Liver (tissue), 9 donors: ENCODE measurements around the gene SYNGR1. TPM values are rescaled to one million over a fixed set of nuclear protein-coding genes. Genes with fewer than 3 reads are reported as not detected.

Experiments
- DNase-seq: peaks from one replicate; pipeline ENCODE4 v3.0.0-alpha.2; 2017; ENCODE audit warnings: low spot score
- H3K27ac ChIP-seq, 2 donors: one replicate each; pipeline ENCODE4 v1.7.0; 2013; ENCODE audit warnings: inconsistent platforms in 2 of 2, low read length in 2 of 2, control low read depth in 1 of 2, low read depth in 1 of 2, mild to moderate bottlenecking in 1 of 2
- H3K27me3 ChIP-seq, 4 donors: one replicate each; pipeline versions ENCODE4 v1.6.1 to v1.7.0; 2013; ENCODE audit warnings: low read length in 3 of 4, inconsistent platforms in 1 of 4, mild to moderate bottlenecking in 1 of 4, moderate library complexity in 1 of 4; ENCODE audit not compliant: control insufficient read depth in 4 of 4, insufficient read depth in 4 of 4
- H3K36me3 ChIP-seq, 4 donors: one replicate each; pipeline versions ENCODE4 v1.6.1 to v1.7.0; 2013; ENCODE audit warnings: low read length in 3 of 4, mild to moderate bottlenecking in 3 of 4, low read depth in 1 of 4, moderate library complexity in 1 of 4; ENCODE audit not compliant: control insufficient read depth in 4 of 4, insufficient read depth in 3 of 4
- H3K4me1 ChIP-seq, 4 donors: one replicate each; pipeline versions ENCODE4 v1.6.1 to v1.7.0; 2013; ENCODE audit warnings: low read length in 3 of 4, mild to moderate bottlenecking in 3 of 4, moderate library complexity in 1 of 4; ENCODE audit not compliant: control insufficient read depth in 4 of 4, insufficient read depth in 4 of 4
- H3K4me3 ChIP-seq, 3 donors: one replicate each; pipeline versions ENCODE4 v1.6.1 to v1.7.0; 2013; ENCODE audit warnings: low read length in 3 of 3, control low read depth in 1 of 3, low read depth in 1 of 3, mild to moderate bottlenecking in 1 of 3
- H3K9ac ChIP-seq, 2 donors: one replicate each; pipeline ENCODE4 v1.7.0; 2013; ENCODE audit warnings: low read length in 2 of 2, mild to moderate bottlenecking in 2 of 2, moderate library complexity in 2 of 2, control low read depth in 1 of 2, low read depth in 1 of 2
- H3K9me3 ChIP-seq, 4 donors: one replicate each; pipeline versions ENCODE4 v1.6.1 to v1.7.0; 2013; ENCODE audit warnings: low read length in 3 of 4; ENCODE audit not compliant: control insufficient read depth in 4 of 4
- EGR1 ChIP-seq, 2 donors: IDR thresholded peaks; 2 replicates each; pipeline ENCODE4 v1.6.1; 2016 to 2018; ENCODE audit warnings: antibody characterized with exemption in 2 of 2, low read depth in 2 of 2
- FOXA1 ChIP-seq: IDR thresholded peaks from 2 replicates; pipeline ENCODE4 v1.6.1; 2016; ENCODE audit warnings: antibody characterized with exemption
- FOXA2 ChIP-seq: IDR thresholded peaks from 2 replicates; pipeline ENCODE4 v1.6.1; 2016; ENCODE audit warnings: antibody characterized with exemption
- GABPA ChIP-seq, 2 donors: IDR thresholded peaks in 1 of 2; conservative IDR thresholded peaks in 1 of 2; 2 replicates each; pipeline ENCODE4 v1.6.1; 2016; ENCODE audit warnings: antibody characterized with exemption in 2 of 2, mild to moderate bottlenecking in 1 of 2, moderate library complexity in 1 of 2
- HNF4A ChIP-seq, 2 donors: conservative IDR thresholded peaks; 2 replicates each; pipeline ENCODE4 v1.6.1; 2016; ENCODE audit warnings: antibody characterized with exemption in 2 of 2, mild to moderate bottlenecking in 2 of 2
- HNF4G ChIP-seq: IDR thresholded peaks from 2 replicates; pipeline ENCODE4 v1.6.1; 2016; ENCODE audit warnings: antibody characterized with exemption
- JUND ChIP-seq, 2 donors: IDR thresholded peaks; 2 replicates each; pipeline ENCODE4 v1.6.1; 2016; ENCODE audit warnings: antibody characterized with exemption in 2 of 2
- NR2F2 ChIP-seq: IDR thresholded peaks from 2 replicates; pipeline ENCODE4 v1.6.1; 2016; ENCODE audit warnings: antibody characterized with exemption
- RAD21 ChIP-seq, 2 donors: IDR thresholded peaks; 2 replicates each; pipeline ENCODE4 v1.6.1; 2016; ENCODE audit warnings: antibody characterized with exemption in 2 of 2, mild to moderate bottlenecking in 2 of 2
- RXRA ChIP-seq, 2 donors: IDR thresholded peaks; 2 replicates each; pipeline ENCODE4 v1.6.1; 2017 to 2018; ENCODE audit warnings: antibody characterized with exemption in 2 of 2, mild to moderate bottlenecking in 1 of 2
- SP1 ChIP-seq: IDR thresholded peaks from 2 replicates; pipeline ENCODE4 v1.6.1; 2018; ENCODE audit warnings: antibody characterized with exemption, mild to moderate bottlenecking
- TAF1 ChIP-seq: conservative IDR thresholded peaks from 2 replicates; pipeline ENCODE4 v1.6.1; 2016; ENCODE audit warnings: antibody characterized with exemption, mild to moderate bottlenecking
- YY1 ChIP-seq: IDR thresholded peaks from 2 replicates; pipeline ENCODE4 v1.6.1; 2016; ENCODE audit warnings: antibody characterized with exemption, mild to moderate bottlenecking
- WGBS: extraction: QIAGEN DNeasy Blood & Tissue Kit; methylation state at CpG from one replicate; pipeline ENCODE4 v1.1.7; 2013; 5-methylcytosine and 5-hydroxymethylcytosine counted together
- polyA plus RNA-seq, 2 donors: library from polyadenylated mRNA; stranded (reverse) in 1 of 2; unstranded in 1 of 2; fragments of 200-250 nt in 1 of 2; fragments of >200 nt in 1 of 2; fragmentation: Nextera tagmentation in 1 of 2; extraction: Ambion mirVana in 1 of 2; gene quantifications; one replicate each; pipeline versions ENCODE4 v1.2.1 to v1.2.3, GENCODE V29; 2013 to 2015
- total RNA-seq, 2 donors: library from RNA; depleted of rRNA; stranded (reverse); fragments of >200 nt; gene quantifications; one replicate each; pipeline ENCODE4 v1.2.3, GENCODE V29; 2014
- TF ChIP-seq, protein P1 (sequence below): fragments of 150-350 bp; IDR thresholded peaks from 2 replicates; pipeline ENCODE4 v1.5.1; 2017; ENCODE audit warnings: improper control_type of control experiment, low read depth, low read length; ENCODE audit not compliant: missing input control
- TF ChIP-seq, protein P2 (sequence below): IDR thresholded peaks from 2 replicates; pipeline ENCODE4 v1.6.1; 2016; ENCODE audit warnings: antibody characterized with exemption, mild to moderate bottlenecking
- TF ChIP-seq, protein P3 (sequence below): IDR thresholded peaks from 2 replicates; pipeline ENCODE4 v1.6.1; 2016; ENCODE audit warnings: antibody characterized with exemption
- TF ChIP-seq, protein P4 (sequence below): IDR thresholded peaks from 2 replicates; pipeline ENCODE4 v1.6.1; 2016; ENCODE audit warnings: antibody characterized with exemption
- TF ChIP-seq, protein P5 (sequence below): IDR thresholded peaks from 2 replicates; pipeline ENCODE4 v1.6.1; 2016; ENCODE audit warnings: antibody characterized with exemption
- donor health status: healthy.
- donor health status: healthy.
- donor health status: healthy.
- donor health status: healthy.
- donor health status: healthy.

Gene SYNGR1
- total and polyA plus RNA-seq, 4 donors: 1.8 to 21.9 (median 5.2) TPM

DNA sequence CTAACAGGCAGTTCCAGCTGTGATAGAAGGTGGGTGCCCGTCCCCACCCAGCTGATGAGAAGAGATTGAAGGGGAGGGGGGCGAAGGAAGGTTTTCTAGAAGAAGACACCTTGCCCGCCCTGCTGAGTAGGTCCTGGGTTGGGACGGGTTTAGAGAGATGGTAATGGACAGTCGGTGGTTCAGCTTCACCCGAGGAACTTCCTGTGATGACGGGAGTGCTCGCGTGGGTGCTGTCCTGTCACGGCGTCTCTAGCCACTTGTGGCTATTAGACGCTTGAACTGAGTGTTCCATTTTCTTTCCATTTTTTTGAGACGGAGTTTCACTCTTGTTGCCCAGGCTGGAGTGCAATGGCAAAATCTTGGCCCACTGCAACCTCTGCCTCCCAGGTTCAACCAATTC is 79.4 kb downstream of the SYNGR1 start:
- Histone ChIP-seq H3K4me1 (no peaks in the 10 kb centered on the region), H3K27me3 (no peaks in the 10 kb centered on the region), H3K4me3 (no peak overlapping the region), H3K27ac (no peak overlapping the region), H3K9me3 (no peaks in the 10 kb centered on the region), H3K36me3 (peaks cover 28 to 59% (median 32%) of the 10 kb centered on the region in 4 donors), H3K9ac (no peak overlapping the region)
- 95% methylated on average over 13 of the region's 13 CpGs for WGBS
- TF ChIP-seq HNF4A (conservative IDR thresholded peaks at IDR 0.05) (no peak), FOXA2 (no peak), HNF4G (no peak), NR2F2 (no peak), EGR1 (IDR thresholded peaks at IDR 0.05; ENCODE audit: low read depth in 2 of 2) (no peak), RAD21 (IDR thresholded peaks at IDR 0.05) (no peak), YY1 (no peak), FOXA1 (no peak), GABPA (IDR thresholded peaks at IDR 0.05 in 1 of 2, conservative IDR thresholded peaks at IDR 0.05 in 1 of 2) (no peak), SP1 (no peak), JUND (IDR thresholded peaks at IDR 0.05) (no peak), RXRA (IDR thresholded peaks at IDR 0.05) (no peak), TAF1 (no peak)
- TF ChIP-seq, protein P1, sequence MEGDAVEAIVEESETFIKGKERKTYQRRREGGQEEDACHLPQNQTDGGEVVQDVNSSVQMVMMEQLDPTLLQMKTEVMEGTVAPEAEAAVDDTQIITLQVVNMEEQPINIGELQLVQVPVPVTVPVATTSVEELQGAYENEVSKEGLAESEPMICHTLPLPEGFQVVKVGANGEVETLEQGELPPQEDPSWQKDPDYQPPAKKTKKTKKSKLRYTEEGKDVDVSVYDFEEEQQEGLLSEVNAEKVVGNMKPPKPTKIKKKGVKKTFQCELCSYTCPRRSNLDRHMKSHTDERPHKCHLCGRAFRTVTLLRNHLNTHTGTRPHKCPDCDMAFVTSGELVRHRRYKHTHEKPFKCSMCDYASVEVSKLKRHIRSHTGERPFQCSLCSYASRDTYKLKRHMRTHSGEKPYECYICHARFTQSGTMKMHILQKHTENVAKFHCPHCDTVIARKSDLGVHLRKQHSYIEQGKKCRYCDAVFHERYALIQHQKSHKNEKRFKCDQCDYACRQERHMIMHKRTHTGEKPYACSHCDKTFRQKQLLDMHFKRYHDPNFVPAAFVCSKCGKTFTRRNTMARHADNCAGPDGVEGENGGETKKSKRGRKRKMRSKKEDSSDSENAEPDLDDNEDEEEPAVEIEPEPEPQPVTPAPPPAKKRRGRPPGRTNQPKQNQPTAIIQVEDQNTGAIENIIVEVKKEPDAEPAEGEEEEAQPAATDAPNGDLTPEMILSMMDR: no peak
- TF ChIP-seq, protein P2, sequence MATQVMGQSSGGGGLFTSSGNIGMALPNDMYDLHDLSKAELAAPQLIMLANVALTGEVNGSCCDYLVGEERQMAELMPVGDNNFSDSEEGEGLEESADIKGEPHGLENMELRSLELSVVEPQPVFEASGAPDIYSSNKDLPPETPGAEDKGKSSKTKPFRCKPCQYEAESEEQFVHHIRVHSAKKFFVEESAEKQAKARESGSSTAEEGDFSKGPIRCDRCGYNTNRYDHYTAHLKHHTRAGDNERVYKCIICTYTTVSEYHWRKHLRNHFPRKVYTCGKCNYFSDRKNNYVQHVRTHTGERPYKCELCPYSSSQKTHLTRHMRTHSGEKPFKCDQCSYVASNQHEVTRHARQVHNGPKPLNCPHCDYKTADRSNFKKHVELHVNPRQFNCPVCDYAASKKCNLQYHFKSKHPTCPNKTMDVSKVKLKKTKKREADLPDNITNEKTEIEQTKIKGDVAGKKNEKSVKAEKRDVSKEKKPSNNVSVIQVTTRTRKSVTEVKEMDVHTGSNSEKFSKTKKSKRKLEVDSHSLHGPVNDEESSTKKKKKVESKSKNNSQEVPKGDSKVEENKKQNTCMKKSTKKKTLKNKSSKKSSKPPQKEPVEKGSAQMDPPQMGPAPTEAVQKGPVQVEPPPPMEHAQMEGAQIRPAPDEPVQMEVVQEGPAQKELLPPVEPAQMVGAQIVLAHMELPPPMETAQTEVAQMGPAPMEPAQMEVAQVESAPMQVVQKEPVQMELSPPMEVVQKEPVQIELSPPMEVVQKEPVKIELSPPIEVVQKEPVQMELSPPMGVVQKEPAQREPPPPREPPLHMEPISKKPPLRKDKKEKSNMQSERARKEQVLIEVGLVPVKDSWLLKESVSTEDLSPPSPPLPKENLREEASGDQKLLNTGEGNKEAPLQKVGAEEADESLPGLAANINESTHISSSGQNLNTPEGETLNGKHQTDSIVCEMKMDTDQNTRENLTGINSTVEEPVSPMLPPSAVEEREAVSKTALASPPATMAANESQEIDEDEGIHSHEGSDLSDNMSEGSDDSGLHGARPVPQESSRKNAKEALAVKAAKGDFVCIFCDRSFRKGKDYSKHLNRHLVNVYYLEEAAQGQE: no peak
- TF ChIP-seq, protein P3, sequence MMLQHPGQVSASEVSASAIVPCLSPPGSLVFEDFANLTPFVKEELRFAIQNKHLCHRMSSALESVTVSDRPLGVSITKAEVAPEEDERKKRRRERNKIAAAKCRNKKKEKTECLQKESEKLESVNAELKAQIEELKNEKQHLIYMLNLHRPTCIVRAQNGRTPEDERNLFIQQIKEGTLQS: no peak
- TF ChIP-seq, protein P4, sequence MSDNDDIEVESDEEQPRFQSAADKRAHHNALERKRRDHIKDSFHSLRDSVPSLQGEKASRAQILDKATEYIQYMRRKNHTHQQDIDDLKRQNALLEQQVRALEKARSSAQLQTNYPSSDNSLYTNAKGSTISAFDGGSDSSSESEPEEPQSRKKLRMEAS: no peak
- TF ChIP-seq, protein P5, sequence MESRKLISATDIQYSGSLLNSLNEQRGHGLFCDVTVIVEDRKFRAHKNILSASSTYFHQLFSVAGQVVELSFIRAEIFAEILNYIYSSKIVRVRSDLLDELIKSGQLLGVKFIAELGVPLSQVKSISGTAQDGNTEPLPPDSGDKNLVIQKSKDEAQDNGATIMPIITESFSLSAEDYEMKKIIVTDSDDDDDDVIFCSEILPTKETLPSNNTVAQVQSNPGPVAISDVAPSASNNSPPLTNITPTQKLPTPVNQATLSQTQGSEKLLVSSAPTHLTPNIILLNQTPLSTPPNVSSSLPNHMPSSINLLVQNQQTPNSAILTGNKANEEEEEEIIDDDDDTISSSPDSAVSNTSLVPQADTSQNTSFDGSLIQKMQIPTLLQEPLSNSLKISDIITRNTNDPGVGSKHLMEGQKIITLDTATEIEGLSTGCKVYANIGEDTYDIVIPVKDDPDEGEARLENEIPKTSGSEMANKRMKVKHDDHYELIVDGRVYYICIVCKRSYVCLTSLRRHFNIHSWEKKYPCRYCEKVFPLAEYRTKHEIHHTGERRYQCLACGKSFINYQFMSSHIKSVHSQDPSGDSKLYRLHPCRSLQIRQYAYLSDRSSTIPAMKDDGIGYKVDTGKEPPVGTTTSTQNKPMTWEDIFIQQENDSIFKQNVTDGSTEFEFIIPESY: no peak
- DNase-seq: no peak
